HG03039 (cell line): Measurements from ENCODE around the gene SAMD13.

Experiments
- ATAC-seq: cut with Tn5 transposase; IDR thresholded peaks from one replicate; pipeline ENCODE4 v1.9.1; 2021; ENCODE audit warnings: mild to moderate bottlenecking, moderate library complexity; ENCODE audit not compliant: unreplicated experiment

The SAMD13 gene, protein sequence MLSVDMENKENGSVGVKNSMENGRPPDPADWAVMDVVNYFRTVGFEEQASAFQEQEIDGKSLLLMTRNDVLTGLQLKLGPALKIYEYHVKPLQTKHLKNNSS

DNA sequence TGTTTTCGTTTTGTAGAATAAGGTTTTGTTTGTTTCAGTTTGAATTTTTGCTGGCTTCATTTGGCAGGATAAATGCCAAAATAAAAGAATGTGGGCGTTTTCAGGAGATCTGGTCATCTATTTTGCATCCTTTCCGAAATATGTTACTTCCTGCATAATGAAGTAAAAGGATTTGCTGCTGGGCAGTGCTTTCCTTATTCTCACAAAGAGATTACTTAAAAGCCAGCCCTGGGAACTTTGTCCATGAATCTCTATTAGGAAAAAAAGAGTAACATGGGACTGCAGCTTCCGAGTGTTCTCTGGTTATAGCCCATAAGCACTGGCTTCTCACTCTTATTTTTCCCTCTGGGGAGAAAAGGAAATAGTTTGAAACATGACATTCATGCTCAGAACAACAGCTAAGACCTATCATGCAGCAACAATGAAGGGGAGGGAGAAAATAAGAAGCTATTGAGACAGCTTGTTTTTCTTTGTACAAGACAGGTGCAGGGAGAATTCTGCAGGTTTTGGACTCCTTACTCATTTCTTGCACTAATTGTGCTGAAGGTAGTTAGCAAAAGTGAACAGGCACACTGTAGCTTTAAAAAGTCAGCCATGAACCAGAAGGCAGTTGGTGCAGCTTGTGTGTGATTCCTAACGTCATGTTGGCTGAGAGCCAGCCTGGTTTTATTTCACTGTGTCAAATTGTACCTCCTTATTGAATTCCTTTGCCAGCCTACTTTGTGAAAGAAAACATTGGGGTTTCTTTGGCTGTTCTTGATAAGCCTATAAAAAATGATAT, at the start of gene SAMD13:
Gene SAMD13 (plus strand): TSS at position 705 of the 781 bp plus-strand sequence. CDS start 1,527 bp downstream, outside the sequence.
- no peak for ATAC-seq

DNA sequence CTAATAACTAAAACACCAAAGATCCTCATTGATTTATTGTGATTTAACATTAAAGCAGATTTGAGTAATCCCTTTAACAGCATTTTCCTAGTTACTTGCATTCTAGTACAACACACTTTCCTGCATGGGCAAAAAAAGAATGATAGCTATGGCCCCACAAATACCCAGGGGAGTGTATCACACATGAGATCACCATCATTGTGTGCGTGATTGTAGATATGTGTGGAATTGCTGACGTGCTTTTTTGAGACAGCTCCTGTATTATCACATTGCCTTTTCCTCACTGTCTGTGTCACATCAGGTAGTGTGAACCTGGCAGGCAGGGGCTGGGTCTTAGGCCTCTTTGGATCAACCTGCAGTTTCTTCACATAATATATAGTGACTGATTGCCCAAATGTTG, 48.5 kb upstream of the SAMD13 start:
- ATAC-seq, result no peak

DNA sequence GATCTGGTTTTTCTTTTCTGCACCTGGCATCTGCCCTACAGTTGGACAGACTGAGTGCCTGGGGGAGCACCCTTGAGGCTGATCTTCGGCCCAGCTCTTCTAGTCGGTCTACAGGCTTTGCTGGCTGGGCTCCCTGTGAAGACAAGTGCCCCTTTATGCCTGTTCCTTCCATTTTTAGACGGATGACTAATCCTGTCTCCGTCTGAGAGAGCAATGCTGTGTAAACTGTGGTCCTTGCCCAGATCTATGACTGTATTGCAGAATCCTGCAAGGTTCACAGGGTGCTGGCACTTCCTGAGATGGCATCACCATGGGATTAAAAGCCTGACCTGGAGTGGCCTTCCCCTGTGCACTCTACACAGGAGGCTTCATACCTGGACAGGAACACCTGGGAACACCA, 47.6 kb upstream of the SAMD13 start:
- ATAC-seq, result no peak

DNA sequence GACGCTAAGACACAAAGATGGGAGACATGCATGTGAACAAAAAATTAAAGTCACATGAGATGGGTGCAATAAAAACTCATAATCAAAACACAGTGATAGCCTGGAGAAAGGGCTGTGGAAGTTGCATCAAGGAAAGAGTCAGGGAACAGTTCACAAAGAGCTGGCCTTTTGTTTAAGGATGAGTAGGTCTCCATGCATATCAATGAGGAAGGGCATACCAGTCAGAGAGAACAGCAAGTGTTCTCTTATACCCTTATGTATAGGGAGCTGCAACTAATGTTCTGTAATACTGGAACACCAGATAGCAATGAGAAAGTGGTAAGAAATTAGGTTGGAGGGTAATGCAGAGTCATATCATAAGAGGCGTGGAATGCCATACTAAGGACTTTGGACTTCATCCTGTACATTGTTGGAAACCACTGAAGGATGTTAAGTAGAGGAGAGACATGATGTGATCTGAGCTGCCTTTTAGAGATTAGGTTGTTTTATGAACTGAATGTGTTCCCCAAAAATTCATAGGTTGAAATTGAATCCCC, 46.7 kb upstream of the SAMD13 start:
- no peak for ATAC-seq

DNA sequence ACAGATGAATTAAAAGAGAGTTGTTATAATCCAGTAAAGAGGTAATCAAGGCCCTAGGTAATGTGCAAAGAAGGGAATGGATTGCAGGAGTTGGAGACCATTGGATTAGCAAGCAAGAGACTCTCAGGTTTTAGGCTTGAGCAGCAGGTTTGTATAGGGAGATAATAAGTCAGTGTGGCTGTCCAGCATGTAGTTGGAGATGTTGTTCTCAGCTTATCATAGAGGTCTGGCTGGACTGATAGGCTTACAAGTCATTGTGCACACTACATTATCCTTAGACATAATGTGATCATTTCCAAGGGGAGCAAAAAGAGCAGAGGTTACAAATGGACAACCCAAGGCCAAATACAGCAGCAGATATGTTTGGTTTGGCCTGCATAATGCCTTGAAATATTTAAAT, 45.9 kb upstream of the SAMD13 start:
- no peak for ATAC-seq

DNA sequence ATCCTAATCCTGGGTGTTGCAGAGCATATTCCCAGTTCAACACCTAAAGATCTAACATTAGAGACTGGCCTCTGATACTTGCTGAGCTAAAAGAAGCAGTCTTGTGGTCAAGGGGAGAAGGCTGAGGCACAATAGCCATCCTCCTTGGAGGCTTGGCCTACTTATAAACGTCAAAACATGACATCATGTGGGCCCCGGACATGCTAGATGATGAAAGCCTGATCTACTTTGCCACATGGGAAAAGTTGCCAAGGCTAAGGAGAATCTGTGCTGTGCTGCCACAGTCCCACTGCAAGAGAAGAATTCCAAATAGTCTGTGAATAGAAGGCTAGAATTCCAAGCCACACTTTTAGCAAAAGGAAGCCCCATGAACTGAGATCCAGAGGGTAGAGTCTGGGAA, 43.9 kb upstream of the SAMD13 start:
- no peak for ATAC-seq

DNA sequence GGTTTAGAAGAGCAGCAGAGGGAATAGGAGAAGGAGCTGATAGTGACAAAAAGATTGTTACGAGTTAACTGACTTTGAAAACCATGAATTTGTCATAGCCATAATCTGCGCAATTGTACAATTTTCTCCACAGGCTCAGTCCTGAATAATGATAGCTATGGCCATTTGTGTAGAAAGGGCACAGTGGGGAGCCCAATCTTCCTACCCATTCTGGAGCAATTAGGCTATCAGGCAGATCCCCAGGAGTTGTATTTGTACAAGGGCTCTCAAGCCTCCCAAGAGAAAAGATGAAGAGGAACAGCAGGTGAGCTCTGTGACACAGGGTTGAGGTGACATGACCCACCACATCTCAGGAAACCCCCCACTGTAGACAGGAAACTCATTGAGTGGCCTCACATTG, 42.1 kb upstream of the SAMD13 start:
- no peak for ATAC-seq

DNA sequence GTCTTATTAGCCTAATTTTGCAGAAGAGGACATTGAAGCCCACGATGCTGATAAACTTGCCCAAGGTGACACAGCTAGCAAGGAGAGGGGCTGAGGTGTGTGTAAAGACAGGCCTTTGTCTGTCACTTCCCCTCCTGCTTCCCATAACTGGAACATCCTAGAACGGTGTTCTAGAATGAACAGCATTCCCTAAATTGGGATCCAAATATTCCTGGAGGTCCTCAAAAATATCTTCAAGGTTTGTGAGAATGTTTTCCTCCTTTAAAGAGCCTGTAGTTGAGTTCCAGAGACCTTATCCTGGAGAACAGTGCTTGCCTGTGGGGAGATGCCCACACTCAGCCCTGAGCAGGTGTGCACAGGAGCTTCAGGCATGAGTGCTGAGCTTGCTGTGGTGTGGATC, 41.5 kb upstream of the SAMD13 start:
- ATAC-seq, result no peak

DNA sequence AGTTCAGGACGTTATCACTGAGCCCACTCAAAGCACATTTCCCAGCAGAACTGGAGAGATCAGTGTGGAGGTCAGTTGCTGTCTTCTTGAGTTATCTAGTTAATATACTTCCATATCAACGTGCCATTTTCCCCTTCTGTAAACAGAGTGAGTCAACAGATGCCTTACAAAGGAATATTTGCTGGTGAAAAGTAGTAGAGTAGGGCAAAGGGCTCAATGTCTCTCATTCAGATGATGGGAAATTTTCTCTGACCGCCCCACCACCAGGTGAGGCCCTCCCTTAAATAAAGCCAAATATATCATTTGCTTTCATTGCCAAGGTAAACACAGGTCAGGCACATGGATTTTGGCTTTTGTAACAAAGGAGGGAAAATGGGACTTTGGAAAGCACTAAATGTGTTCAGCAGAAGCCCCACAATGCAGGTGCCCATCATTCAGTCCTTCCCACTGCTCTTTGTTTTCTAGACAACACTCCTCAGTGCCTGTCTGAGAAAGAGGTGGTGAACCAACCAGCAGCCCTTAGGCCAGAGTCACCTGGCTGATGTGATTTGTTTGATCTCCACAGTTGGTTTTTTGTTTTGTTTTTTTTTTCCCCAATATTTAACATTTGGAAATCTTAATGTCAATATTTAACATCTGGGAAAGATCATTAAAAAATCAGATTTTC, 40.5 kb upstream of the SAMD13 start:
- no peak for ATAC-seq

DNA sequence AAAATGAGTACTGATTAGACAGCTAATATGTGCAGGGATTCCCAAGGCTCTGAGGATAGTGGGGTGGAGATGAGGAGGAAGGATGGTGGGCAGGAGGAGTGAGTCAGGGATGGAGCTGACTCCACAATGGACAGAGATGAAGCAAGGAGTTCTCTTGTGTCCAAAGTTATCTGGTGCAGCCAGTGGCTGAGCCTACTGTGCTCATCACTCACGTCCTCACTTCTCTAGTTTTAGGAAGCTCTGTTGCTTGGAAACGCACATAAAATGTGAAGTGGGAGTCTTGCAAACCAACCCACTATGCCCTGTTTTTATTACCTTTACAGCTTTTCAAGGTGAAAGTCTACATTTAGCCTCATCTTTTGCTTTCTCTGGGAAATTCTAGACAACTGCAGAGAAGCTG, 36.5 kb upstream of the SAMD13 start:
- ATAC-seq, result no peak

DNA sequence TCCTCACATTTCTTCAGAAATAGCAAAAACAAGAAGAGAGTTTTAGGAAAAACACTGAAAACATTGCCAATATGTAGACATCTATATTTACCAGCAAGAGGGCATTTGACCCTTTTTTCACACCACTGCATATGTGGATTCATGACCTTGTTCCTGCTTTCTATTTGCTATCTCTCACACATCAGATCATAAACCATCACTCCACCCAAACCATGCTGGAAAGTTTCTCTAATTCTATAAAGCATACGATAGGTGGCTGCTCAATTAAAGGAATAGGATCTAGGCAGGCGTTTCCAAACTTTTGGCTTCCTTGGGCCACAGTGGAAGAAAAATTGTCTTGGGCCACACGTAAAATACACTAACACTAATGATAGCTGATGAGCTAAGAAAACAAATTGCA, 35.6 kb upstream of the SAMD13 start:
- ATAC-seq, result no peak

DNA sequence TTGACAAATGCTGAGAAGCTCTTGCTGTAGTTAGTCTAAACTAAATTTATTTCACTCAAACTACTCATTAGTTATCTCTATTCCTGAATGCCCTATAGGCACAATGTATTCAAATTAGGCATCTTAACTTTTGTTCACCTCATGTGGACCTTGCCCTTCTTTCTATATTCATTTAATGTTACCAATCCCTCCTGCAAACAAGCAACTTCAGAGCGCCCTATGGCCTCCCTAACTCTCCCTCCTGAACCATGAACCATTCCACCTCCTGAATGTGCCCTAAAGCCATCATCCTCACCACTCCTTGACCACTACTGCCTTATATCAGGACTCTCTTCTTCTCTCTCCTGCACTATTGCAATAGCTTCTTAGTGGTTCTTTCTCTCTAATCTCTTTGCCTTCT, 34.8 kb upstream of the SAMD13 start:
- ATAC-seq, result no peak

DNA sequence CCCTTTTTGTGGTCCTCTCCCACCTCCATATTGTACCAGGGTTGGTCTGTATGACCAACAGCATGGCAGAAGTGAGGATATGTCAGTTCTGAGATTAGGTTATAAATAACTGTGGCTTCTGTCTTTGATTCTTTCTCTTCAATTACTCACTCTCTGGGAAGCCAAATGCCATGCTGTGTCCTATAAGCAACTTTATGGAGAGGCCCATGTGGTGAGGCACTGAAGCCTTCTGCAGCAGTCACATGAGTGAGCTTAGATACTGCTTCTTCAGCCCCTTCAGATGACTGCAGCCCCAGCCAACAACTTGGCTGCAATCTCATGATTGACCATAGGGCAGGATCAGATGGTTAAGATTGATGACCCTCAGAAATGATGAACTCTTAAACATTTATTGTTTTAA, 34.0 kb upstream of the SAMD13 start:
- ATAC-seq, result no peak

DNA sequence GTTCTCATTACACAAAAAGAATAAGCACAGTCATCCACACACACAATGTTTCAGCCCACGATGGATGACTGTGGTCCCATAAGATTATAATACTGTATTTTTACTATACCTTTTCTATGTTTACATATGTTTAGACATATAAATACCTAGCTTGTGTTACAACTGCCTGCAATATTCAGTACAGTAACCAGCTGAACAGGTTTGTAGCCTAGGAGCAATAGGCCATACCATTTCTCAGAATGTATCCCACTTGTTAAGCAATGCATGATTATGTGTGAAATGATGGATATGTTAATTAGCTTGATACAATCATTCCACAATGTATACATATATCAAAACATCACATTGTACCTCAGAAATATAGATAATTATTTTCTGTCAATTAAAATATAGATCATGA, 33.2 kb upstream of the SAMD13 start:
- no peak for ATAC-seq

DNA sequence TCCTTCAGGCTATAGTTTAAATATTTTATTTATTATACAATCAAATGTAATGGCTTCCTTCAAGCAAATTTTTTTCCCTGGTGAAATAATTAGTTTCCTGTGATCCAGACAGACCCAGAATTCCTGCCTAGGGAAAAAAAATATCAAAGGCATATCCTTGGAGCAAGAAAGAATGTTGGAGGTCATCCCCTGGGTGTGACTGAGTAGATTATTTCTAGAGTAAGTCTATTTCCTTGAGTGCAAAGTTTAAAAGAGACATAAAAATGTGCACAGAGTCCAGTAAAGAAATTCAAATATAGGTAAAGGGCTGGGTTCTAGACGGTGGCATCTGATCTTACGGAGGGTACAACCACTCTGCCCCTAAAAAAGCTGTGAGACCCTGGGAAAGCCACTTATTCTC, 32.2 kb upstream of the SAMD13 start:
- ATAC-seq, result no peak

DNA sequence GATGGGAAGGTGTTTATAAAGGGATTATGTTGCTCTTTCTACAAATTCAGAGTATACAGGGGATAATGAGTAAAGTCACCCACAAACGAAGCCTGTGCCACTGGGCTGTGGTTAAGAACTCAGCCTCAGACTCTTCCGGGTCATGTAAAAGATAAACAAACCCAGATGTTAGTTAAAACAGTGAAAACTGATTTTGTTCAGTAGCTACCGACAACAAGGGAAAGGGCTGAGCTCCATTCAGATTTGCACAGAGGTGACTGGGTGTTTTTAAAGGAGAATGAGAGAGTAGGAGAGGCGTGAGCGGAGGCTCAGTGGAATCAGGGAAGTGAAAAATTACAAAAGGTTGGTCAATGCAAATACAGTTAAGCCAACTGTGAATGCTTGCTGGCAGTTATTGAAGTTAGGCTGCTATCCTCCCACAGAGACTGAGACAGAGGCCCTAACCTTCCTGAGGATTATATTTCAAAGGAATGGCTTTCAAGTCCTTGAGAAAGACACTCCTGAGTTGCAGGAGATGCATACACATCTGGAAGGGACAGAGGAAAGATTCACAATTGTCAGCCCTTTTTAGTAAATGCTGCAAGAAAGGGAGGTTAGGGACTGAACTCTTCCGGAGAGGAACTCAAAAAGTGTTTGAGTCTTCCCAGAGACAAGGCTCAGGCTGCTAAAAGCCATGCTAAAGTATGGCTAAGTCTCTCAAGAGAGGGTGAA, 29.9 kb upstream of the SAMD13 start:
- peak; percentile 96 for ATAC-seq

DNA sequence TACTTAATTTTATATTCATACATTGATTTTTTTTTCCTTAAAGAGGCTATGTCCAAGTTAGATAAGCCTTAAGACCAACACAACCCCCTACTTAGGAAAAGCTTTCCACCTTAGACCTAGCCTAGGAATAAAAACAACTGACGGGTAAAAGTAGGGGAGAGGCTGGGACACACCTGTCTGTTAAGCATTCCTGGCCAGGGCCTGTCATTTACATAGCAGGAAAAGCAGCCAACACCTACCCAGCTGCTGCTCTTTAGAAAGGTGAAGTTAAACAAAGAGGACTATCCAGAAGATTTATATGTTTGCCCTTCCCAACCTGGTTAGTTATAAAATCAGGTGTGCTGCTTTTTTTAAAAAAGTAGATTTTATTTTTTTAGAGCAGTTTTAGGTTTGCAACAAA, 29.1 kb upstream of the SAMD13 start:
- ATAC-seq, result no peak

DNA sequence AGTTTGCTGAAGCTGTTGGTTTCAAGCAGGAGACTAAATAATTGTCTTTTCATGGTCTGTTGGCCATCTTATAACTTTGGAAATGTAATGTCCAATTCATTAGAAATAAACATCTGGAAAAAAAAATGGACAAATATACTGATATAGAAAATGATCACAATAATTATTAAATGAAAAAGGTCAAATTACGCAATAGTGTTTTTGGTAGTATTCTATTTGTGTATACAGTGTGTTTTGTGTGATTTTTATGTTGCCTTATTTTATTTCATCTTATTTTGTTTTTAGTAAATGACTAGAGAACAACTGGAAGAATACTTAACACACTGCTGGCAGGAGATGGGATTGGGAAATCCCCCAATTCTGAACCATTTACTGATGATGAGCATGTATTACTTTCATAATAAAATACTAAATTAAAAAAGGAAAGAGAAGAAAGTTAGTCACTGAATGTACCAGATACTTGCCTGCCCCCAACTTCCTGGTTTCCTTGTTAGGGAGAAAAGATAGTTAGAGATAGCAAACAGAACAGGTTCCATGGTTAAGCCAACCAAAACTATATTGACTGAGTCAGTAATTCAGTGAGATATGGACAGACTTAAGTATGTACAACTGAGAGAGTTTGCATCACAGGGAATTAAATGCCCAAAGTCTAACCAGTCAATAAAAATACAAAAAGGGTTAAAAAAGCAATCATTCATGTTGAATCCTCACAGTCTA, 24.0 kb upstream of the SAMD13 start:
- ATAC-seq, result no peak

DNA sequence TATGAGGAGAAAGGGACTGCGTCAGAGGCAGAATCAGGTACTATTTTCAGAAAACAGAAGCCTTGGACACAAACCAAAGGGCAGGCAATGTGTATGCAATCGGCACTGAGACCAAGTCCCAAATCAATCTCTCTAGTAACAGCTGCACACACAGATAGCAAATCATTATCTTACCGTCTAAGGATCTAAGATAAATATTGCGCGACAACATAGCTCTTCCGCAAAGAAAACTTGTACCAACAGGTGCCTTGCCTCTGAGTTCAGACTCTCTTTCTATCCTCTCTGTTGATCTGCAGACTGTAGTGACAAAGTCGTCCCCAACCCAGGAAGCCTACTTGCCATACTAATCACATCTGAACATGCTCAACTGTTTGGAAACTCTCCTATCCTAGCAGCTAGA, 22.6 kb upstream of the SAMD13 start:
- no peak for ATAC-seq

DNA sequence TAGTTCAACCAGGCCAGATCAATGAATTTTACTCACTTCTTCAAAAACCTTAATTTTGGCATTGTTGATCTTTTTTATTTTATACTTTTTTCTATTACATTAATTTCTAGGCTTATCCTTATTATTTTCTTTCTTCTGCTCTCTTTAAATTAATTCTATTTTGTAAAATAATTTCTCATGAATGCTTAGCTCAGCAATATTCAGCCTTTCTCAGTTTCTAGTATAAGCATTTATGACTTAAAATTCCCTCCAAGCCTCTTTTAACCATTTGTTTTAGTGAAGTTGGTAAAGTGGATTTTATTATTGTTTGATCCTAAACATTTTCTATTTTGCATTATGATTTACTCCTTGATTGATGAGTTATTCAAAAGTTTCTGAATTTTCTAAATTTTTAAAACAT, 20.6 kb upstream of the SAMD13 start:
- no peak for ATAC-seq

DNA sequence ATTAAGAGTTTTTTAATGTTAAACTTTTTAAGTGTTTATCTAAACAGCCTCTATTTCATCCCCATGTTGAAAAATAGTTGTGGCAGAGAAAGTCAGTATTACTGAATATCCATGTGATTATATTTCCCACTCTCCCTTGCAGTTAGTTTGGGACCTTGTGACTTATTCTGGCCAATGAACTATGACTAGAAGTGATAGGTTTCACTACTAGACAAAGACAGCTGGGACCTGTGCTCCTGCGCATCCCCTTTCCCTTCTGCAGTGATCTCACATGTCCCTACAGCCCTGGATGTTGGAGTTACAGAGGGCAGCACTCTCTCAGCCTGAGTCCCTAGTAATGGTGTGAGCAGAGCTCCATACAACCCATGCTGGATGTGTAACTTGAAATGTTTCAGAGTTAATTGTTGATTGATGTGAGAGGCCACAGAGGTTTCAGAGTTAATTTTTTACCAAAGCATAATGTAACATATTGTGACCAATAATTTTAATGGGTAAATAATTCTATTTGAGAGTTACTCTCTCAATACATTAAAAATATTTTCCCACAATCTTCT, 18.7 kb upstream of the SAMD13 start:
- no peak for ATAC-seq
